ENCODE results near the gene TARBP2.

TARBP2 gene

GRCh38 chr12:53495903-53496751, 5.0 kb upstream of the TARBP2 start:
- in situ Hi-C loops (cut with HindIII; ENCODE audit: low sequenced_read_pairs) = no loop called here

GRCh38 chr12:53496752-53497032, 4.4 kb upstream of the TARBP2 start:
- in situ Hi-C loops (cut with HindIII; ENCODE audit: low sequenced_read_pairs) = no loop called here

GRCh38 chr12:53497461-53497860, 3.6 kb upstream of the TARBP2 start:
- in situ Hi-C loops (cut with HindIII; ENCODE audit: low sequenced_read_pairs) = no loop called here

GRCh38 chr12:53498235-53498630, 2.9 kb upstream of the TARBP2 start:
- in situ Hi-C loops (cut with HindIII; ENCODE audit: low sequenced_read_pairs) = no loop called here

DNA sequence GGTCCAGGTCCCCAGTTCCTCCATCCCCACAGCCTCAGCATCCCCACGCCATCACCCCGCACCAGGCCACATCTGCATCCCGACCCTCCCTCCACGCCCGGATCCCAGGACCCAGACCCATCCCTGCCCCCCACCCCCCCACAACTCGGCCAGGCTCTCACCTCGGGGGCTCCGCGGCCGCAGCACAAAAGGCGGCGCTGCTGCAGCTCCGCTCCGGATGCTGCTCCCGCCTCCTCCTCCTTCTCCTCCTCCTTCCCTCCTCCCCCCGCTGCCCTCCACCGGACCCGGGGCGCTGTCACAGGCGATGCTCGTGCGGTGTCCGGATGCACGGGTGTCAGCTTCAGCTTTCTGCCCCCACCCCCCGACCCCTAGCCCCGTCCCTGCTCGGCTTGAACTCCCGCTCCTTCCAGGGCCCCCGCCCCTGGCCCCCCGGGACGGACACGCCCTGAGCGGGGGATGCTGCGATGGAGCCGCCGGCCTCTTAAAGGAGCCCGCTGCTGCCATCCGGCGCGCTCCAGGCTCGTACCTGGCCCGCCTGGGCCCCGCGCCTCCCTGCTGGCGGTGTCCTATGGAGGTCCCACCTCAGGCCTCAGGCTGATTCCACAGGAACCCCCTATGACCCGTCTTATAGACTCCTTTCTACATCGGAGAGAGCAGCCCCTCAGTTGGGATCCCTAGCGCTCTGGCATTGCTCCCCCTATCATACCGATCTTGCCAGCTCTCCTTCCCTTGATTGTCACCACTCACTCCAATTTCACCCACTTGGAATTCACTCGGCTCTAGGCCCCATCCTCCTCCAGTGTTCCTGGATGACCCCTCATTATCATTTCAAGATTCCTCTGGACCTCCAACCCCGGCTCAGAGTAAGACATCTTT, 1.6 kb upstream of the TARBP2 start, which contains the start of gene MAP3K12:
TSS of gene MAP3K12 (minus strand) at position 193 of the 876 bp plus-strand sequence. CDS start 12,067 bp downstream, outside the sequence.
- in situ Hi-C loops (cut with HindIII; ENCODE audit: low sequenced_read_pairs) = no loop called here

GRCh38 chr12:53500142-53500775, 824 bp upstream of the TARBP2 start:
- in situ Hi-C loops (cut with HindIII; ENCODE audit: low sequenced_read_pairs) = no loop called here

- in situ Hi-C loops (cut with HindIII; ENCODE audit: low sequenced_read_pairs) = no loop called here
Measured at GRCh38 chr12:53501615-53502181, 615 bp downstream of the TARBP2 start.

- in situ Hi-C loops (cut with HindIII; ENCODE audit: low sequenced_read_pairs) = no loop called here
Measured at GRCh38 chr12:53502331-53502730, 1.2 kb downstream of the TARBP2 start.

DNA sequence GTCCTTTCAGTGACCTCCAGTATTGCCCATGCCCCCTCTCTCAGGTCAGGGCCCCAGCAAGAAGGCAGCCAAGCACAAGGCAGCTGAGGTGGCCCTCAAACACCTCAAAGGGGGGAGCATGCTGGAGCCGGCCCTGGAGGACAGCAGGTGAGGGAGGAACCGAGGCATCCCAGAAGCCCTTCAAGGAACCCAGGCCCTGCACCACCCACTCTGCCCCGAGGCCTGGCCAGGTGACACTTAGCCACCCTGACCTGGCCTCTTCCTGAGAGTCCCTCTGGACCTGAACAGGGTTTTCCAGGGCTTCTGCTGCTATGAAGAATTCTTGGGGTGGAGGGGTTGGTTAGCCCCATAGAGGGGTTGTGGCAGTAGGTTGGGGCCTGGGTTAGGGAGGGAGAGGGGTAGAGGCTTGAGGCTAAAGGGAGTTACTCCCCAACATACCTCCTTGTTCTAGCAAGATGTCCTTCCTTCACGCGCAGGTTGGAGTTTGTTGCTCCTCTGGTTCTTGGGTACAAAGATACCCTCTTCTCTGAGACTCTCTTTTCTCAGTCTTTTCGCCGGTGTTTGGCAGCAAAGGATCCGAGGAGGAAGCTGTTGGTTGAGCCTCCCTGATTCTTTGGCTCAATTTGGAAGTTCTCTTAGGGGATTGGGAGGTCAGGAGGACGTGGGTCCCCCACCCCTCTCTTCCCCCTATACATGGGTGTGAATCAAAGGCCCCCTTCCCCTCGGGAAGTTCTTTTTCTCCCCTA, 2.1 kb downstream of the TARBP2 start:
- in situ Hi-C loops (cut with HindIII; ENCODE audit: low sequenced_read_pairs) = no loop called here

DNA sequence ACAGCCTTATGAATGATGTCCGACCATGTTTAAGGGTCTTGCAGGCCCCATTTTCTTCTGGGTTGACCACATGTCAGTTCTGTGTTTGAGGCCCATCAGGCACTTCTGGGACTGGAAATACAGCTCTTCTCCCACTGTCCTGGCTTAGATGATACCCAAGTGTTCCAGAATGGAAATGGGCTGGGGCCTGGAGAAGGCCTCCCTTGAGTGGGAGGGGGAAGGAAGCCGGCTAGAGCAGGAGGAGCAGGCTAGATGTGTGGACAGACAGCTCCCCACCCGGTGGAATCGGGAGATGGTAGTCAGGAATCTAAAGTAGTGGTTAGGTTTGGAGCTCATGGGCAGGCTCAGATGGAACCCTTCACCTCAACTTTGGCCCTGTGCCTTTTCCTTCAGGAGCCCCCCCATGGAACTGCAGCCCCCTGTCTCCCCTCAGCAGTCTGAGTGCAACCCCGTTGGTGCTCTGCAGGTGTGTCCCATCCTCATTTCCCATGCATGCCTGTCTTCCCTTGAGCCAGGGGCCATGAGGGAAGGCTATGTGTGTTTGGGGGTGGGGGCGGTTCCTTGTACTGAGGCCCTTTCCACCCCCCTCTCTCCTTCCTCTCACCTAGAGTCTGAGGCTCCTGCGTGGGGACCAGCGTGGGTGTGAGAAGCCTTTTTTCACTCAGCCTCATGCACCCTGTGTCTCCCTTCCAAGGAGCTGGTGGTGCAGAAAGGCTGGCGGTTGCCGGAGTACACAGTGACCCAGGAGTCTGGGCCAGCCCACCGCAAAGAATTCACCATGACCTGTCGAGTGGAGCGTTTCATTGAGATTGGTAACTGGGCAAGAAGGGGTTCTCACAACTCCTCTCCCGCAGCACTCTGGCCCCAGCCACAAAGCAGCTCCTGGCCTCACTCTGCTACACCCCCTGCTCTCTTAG, 3.2 kb downstream of the TARBP2 start:
- in situ Hi-C loops (cut with HindIII; ENCODE audit: low sequenced_read_pairs) = no loop called here

DNA sequence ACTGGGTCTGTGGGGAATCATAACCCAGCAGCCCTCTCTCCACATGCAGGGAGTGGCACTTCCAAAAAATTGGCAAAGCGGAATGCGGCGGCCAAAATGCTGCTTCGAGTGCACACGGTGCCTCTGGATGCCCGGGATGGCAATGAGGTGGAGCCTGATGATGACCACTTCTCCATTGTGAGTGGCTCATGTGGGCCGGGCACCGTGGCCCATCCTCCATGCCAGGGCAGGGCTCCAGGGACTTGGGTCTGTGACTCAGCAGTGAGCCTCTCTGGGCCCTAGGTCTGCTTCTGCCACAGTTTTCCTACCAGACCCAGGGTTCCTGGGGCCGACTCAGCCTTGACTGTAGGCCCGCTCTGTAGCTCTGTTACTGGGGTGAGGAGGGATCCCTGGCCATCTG, 4.0 kb downstream of the TARBP2 start:
- in situ Hi-C loops (cut with HindIII; ENCODE audit: low sequenced_read_pairs) = no loop called here

DNA sequence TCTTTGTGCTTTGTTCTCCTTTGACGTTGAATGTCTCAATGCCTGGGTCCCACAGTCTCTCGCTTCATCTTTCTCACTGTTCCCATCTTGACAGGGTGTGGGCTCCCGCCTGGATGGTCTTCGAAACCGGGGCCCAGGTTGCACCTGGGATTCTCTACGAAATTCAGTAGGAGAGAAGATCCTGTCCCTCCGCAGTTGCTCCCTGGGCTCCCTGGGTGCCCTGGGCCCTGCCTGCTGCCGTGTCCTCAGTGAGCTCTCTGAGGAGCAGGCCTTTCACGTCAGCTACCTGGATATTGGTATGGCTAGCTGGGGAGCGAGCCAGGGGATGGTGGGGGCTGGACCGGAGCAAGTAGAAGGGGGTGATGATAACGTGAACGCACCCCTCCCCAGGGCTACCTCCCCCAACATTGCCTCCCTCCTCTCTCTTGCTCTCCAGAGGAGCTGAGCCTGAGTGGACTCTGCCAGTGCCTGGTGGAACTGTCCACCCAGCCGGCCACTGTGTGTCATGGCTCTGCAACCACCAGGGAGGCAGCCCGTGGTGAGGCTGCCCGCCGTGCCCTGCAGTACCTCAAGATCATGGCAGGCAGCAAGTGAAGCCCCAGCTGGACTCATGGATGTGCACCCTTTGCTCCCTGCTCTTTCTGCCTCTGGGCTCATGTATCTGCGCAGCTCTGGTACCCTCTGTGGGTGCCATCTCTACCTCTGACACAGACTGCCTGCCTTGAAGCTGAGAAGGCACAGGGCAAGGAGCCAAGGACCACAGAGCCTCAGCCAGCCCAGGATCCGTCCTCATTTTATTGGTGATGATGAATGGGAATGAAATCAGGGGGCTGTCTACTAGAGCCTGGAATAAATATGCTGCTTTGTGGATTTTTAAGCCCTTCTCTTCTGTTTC, 4.7 kb downstream of the TARBP2 start:
- in situ Hi-C loops (cut with HindIII; ENCODE audit: low sequenced_read_pairs) = no loop called here

DNA sequence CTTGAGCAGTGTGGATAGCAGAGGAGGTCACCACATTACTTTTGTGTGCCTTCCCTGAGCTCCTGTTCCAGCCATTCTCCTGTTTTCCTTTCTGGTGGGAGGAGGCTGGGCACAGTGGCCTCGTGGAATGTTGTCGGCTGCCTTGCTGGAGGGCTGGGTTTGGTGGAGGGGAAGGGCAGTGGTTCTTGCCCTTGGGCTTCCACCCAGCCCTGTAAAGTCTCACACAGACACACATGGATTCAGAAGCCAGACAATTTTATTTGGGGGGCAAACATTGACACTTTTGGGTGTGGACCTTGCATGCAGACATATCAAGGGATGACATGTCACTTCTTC, 5.3 kb downstream of the TARBP2 start:
- in situ Hi-C loops (cut with HindIII; ENCODE audit: low sequenced_read_pairs) = no loop called here

DNA sequence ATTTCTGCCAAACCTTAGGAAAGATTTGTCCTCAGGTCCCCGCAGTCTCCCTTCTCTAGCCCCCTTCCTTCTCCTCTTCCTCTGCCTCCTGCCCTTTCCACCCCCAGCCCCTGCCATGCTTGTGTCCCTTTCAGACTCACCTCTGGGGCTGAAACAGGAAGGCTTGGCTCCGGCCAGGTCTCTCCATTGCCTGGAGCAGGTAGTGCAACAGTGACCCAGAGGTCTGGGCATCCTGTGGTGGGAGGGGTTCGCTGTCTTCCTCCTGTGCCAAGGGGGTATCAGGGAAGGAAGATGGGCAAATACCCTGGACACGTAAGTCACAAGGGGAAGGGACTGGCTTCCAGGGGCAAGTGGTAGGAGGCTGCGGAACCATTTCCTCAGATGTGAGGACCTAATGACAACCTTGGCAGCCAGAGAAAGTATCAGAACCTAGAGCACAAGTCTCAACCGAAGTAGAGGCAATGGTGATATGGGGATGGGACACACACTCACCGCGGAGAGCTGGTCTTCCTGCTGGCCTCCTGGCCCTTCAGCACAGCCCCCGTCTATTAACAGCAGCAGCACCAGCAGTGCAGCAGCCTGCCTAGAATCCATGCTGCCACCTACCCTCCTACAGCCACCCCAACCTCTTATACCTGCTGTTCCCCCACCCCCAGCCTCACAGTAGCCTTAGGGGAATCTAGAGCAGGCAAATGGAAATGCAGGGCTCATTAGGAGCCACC, 6.0 kb downstream of the TARBP2 start, which contains the start of gene NPFF:
TSS of gene NPFF (minus strand) at position 604 of the 722 bp plus-strand sequence. CDS start at position 594, 10 bp downstream.
- in situ Hi-C loops (cut with HindIII; ENCODE audit: low sequenced_read_pairs) = no loop called here

- in situ Hi-C loops (cut with HindIII; ENCODE audit: low sequenced_read_pairs) = no loop called here
Measured at GRCh38 chr12:53507603-53507885, 6.5 kb downstream of the TARBP2 start.

DNA sequence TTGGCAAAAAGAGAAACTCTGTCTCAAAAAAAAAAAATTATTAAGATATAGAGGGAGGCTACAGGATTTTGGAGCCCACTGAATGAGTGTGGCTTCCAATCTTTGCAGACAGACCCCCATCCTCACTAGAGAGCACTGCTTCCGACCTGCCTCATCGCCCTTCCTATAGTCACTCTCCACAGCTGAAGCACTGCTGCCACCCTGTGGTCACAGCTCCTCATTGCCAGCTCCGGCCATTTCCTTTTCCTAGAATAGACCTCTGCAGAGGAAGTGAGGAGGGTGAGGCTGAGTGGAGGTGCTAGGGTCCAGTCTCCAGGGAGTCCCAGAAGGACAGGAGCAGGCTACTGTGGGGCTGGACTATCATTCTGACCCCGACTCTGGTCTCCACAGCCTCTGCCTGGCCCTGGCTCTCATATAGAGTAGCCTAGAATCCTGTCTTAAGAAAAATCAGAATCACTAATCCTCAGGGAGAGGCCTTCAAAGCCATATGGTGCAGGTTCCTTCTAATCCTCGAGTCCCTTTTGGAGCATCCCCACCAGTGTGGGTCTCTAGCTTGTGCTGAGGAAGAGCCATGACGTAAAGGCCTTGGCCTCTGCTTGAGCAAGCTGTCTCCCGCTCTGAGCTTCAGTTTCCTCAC, 7.6 kb downstream of the TARBP2 start:
- in situ Hi-C loops (cut with HindIII; ENCODE audit: low sequenced_read_pairs) = no loop called here

DNA sequence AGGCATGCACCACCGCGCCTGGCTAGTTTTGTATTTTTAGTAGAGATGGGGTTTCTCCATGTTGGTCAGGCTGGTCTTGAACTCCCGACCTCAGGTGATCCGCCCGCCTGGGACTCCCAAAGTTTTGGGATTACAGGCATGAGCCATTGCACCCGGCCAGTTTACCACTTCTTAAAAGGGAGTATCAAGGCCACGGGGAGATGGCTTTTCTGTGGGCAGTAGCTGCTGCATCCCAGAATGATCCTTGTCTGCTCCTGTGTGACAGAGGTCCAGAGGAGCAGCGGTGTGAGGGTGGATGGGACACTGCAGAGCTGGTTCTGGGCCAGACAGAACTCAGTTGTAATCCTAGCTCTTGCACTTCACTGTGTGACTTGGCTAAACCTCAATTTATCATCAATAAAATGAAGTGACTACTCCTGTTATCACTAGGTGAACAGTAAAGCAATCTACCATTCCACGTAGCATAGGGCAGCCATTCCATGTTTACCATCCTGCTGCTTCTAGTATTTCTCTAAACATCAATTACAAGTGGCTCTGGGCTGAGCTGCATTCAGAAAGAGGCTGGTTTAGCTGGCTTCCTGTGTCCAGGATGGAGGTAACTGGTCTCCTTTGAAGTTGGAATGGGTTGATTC, 9.2 kb downstream of the TARBP2 start:
- in situ Hi-C loops (cut with HindIII; ENCODE audit: low sequenced_read_pairs) = no loop called here
